Glomerular visceral epithelial cell (primary cell): ENCODE data around the gene DSCAML1.

Experiments used
- DNase-seq: peaks from one replicate; pipeline ENCODE4 v3.0.0-alpha.2; 2016; ENCODE audit errors: extremely low spot score

Gene DSCAML1

GRCh38 chr11:117492578-117493251 is 304.3 kb downstream of the DSCAML1 start:
- no peak for DNase-seq

- DNase-seq = no peak
Observed at GRCh38 chr11:117490911-117491310, 306.1 kb downstream of the DSCAML1 start.

- no peak for DNase-seq
Observed at GRCh38 chr11:117489999-117490679, 306.9 kb downstream of the DSCAML1 start.

GRCh38 chr11:117488996-117489952 is 307.7 kb downstream of the DSCAML1 start:
- DNase-seq = no peak

GRCh38 chr11:117486059-117486458 is 311.0 kb downstream of the DSCAML1 start:
- no peak for DNase-seq

- DNase-seq = no peak
Observed at GRCh38 chr11:117484156-117484555, 312.9 kb downstream of the DSCAML1 start.

GRCh38 chr11:117483372-117483771 is 313.6 kb downstream of the DSCAML1 start:
- no peak for DNase-seq

GRCh38 chr11:117482881-117483280 is 314.1 kb downstream of the DSCAML1 start:
- DNase-seq = no peak

- DNase-seq = no peak
Observed at GRCh38 chr11:117481885-117482284, 315.1 kb downstream of the DSCAML1 start.

- no peak for DNase-seq
Observed at GRCh38 chr11:117481036-117481435, 316.0 kb downstream of the DSCAML1 start.

GRCh38 chr11:117480221-117480620 is 316.8 kb downstream of the DSCAML1 start:
- no peak for DNase-seq

GRCh38 chr11:117479372-117479771 is 317.6 kb downstream of the DSCAML1 start:
- DNase-seq = no peak

GRCh38 chr11:117478926-117479325 is 318.1 kb downstream of the DSCAML1 start:
- no peak for DNase-seq

GRCh38 chr11:117478126-117478860 is 318.7 kb downstream of the DSCAML1 start:
- DNase-seq = no peak

- DNase-seq = no peak
Observed at GRCh38 chr11:117477721-117478120, 319.3 kb downstream of the DSCAML1 start.

- DNase-seq = no peak
Observed at GRCh38 chr11:117476531-117477142, 320.4 kb downstream of the DSCAML1 start.

GRCh38 chr11:117475716-117476530 is 321.1 kb downstream of the DSCAML1 start:
- no peak for DNase-seq

- DNase-seq = no peak
Observed at GRCh38 chr11:117473481-117474091, 323.4 kb downstream of the DSCAML1 start.

- DNase-seq = no peak
Observed at GRCh38 chr11:117471776-117472175, 325.2 kb downstream of the DSCAML1 start.

GRCh38 chr11:117470576-117470975 is 326.4 kb downstream of the DSCAML1 start:
- DNase-seq = no peak
